Measurements from ENCODE around the gene TRPM3. TPM values are rescaled to one million over a fixed set of nuclear protein-coding genes. Genes with fewer than 3 reads are reported as not detected.

Gene TRPM3
- total RNA-seq, 1 experiment from 2014 or later, result 5.4 TPM

GRCh38 chr9:70934642-70935041 lies 186.8 kb downstream of the TRPM3 start (continued):
- no peak for TF ChIP-seq IRF1 (CRISPR knock-in tag; IDR thresholded peaks at IDR 0.05)
- TF ChIP-seq MXD4 (CRISPR knock-in tag; IDR thresholded peaks at IDR 0.05; ENCODE audit: borderline replicate concordance), result no peak
- no peak for TF ChIP-seq ZNF263 (CRISPR knock-in tag; IDR thresholded peaks at IDR 0.05; ENCODE audit: low read depth)
- TF ChIP-seq CTCF (IDR thresholded peaks at IDR 0.05), result no peak
- no peak for TF ChIP-seq KAT7 (CRISPR knock-in tag; IDR thresholded peaks at IDR 0.05; ENCODE audit: borderline replicate concordance)
- no peak for TF ChIP-seq HMGA2 (CRISPR knock-in tag; IDR thresholded peaks at IDR 0.05)
- no peak for TF ChIP-seq ZNF138 (CRISPR knock-in tag; conservative IDR thresholded peaks at IDR 0.05)
- no peak for TF ChIP-seq GTF2I (CRISPR knock-in tag; conservative IDR thresholded peaks at IDR 0.05)
- no peak for TF ChIP-seq SMAD4 (CRISPR knock-in tag; IDR thresholded peaks at IDR 0.05)

GRCh38 chr9:70933321-70933720 lies 188.1 kb downstream of the TRPM3 start:
- ChIA-PET CTCF (no interaction called here), POLR2A (no interaction called here)
- TF ChIP-seq SP1 (CRISPR knock-in tag; conservative IDR thresholded peaks at IDR 0.05), result no peak
- TF ChIP-seq ETV6 (CRISPR knock-in tag; IDR thresholded peaks at IDR 0.05), result no peak
- TF ChIP-seq CTCF (IDR thresholded peaks at IDR 0.05), result no peak
- no peak for TF ChIP-seq GABPB1 (CRISPR knock-in tag; IDR thresholded peaks at IDR 0.05)
- TF ChIP-seq ZNF138 (CRISPR knock-in tag; conservative IDR thresholded peaks at IDR 0.05), result no peak
- TF ChIP-seq NFE2L1 (CRISPR knock-in tag; IDR thresholded peaks at IDR 0.05), result no peak
- no peak for TF ChIP-seq AR (CRISPR knock-in tag; IDR thresholded peaks at IDR 0.05)
- TF ChIP-seq FOXP4 (CRISPR knock-in tag; IDR thresholded peaks at IDR 0.05), result no peak
- TF ChIP-seq E2F4 (CRISPR knock-in tag; IDR thresholded peaks at IDR 0.05; ENCODE audit: borderline replicate concordance, low read depth), result no peak
- TF ChIP-seq SOX15 (CRISPR knock-in tag; IDR thresholded peaks at IDR 0.05), result no peak
- TF ChIP-seq ZBTB43 (CRISPR knock-in tag; IDR thresholded peaks at IDR 0.05), result no peak
- no peak for TF ChIP-seq EMX1 (CRISPR knock-in tag; IDR thresholded peaks at IDR 0.05)
- TF ChIP-seq TP53 (CRISPR knock-in tag; IDR thresholded peaks at IDR 0.05), result no peak
- TF ChIP-seq PREB (CRISPR knock-in tag; IDR thresholded peaks at IDR 0.05; ENCODE audit: borderline replicate concordance), result no peak
- no peak for TF ChIP-seq CREM (CRISPR knock-in tag; IDR thresholded peaks at IDR 0.05)
- no peak for TF ChIP-seq NR3C1 (CRISPR knock-in tag; conservative IDR thresholded peaks at IDR 0.05; ENCODE audit: low read depth)
- TF ChIP-seq NFATC4 (CRISPR knock-in tag; IDR thresholded peaks at IDR 0.05), result no peak
- TF ChIP-seq CREB1 (CRISPR knock-in tag; IDR thresholded peaks at IDR 0.05), result no peak
- H3K27ac Mint-ChIP-seq, result no peak overlapping the region
- no peaks in the 10 kb centered on the region for H3K36me3 Mint-ChIP-seq
- H3K4me1 Mint-ChIP-seq, result peaks cover 11% of the 10 kb centered on the region
- DNase-seq (ENCODE audit: low spot score), result no peak
- no peaks in the 10 kb centered on the region for H3K27me3 Mint-ChIP-seq (ENCODE audit: low read depth)
- no peak for ATAC-seq
- H3K9me3 Mint-ChIP-seq, result peaks cover 3% of the 10 kb centered on the region; the same call in 1 of the 2 replicates
- H3K4me3 Mint-ChIP-seq, result no peak overlapping the region

All from WTC11 (cell line).